Stimulated activated CD8-positive, alpha-beta memory T cell treated with anti-CD3 and anti-CD28 coated beads, Interleukin-4, amount 100 ng/mL, for 48 hours (primary cell): Measurements from ENCODE around the gene APOC3.
"Not testable (repeated sequence)": the region's sequence is repeated elsewhere in the genome, so short reads cannot be mapped to it uniquely, and the experiment has no call there.

Experiments
- DNase-seq: peaks from one replicate; pipeline ENCODE4 v3.0.0-alpha.2; 2020

The APOC3 gene

GRCh38 chr11:116832350-116833290 is 2.9 kb downstream of the APOC3 start:
- no peak for DNase-seq

- no peak for DNase-seq
Observed at GRCh38 chr11:116833491-116833815, 3.7 kb downstream of the APOC3 start.

- DNase-seq: no peak
Observed at GRCh38 chr11:116833816-116834534, 4.3 kb downstream of the APOC3 start.

GRCh38 chr11:116834535-116835041 is 4.9 kb downstream of the APOC3 start:
- DNase-seq: not testable (repeated sequence)

- no peak for DNase-seq
Observed at GRCh38 chr11:116835042-116835772, 5.5 kb downstream of the APOC3 start.

- peak; percentile 85 for DNase-seq
Observed at GRCh38 chr11:116835791-116836631, 6.3 kb downstream of the APOC3 start.

- no peak for DNase-seq
Observed at GRCh38 chr11:116836632-116836991, 6.9 kb downstream of the APOC3 start.

- no peak for DNase-seq
Observed at GRCh38 chr11:116837231-116838091, 7.8 kb downstream of the APOC3 start, which contains the start of gene APOA1. Gene APOA1 (minus strand): TSS chr11:116837622. CDS start chr11:116837387, 235 bp downstream.

GRCh38 chr11:116838321-116839084 is 8.8 kb downstream of the APOC3 start:
- no peak for DNase-seq

GRCh38 chr11:116840224-116840745 is 10.6 kb downstream of the APOC3 start:
- DNase-seq: no peak

- no peak for DNase-seq
Observed at GRCh38 chr11:116840746-116841296, 11.1 kb downstream of the APOC3 start.

GRCh38 chr11:116842117-116842516 is 12.4 kb downstream of the APOC3 start:
- no peak for DNase-seq

- DNase-seq: no peak
Observed at GRCh38 chr11:116842909-116843308, 13.2 kb downstream of the APOC3 start.

GRCh38 chr11:116843661-116844060 is 14.0 kb downstream of the APOC3 start:
- no peak for DNase-seq

- DNase-seq: no peak
Observed at GRCh38 chr11:116844722-116845121, 15.0 kb downstream of the APOC3 start.

- DNase-seq: no peak
Observed at GRCh38 chr11:116847612-116848011, 17.9 kb downstream of the APOC3 start.

- DNase-seq: no peak
Observed at GRCh38 chr11:116849060-116849459, 19.4 kb downstream of the APOC3 start.

- no peak for DNase-seq
Observed at GRCh38 chr11:116849486-116849885, 19.8 kb downstream of the APOC3 start.

GRCh38 chr11:116851626-116852025 is 21.9 kb downstream of the APOC3 start:
- DNase-seq: peak; percentile 63
